Embryonic facial prominence (tissue), 1 donor: ENCODE results near the gene ABCF3.
"Not testable (repeated sequence)": the region's sequence is repeated elsewhere in the genome, so short reads cannot be mapped to it uniquely, and the experiment has no call there.

Experiments
- DNase-seq: peaks from one replicate; pipeline ENCODE4 v3.0.0-alpha.2; 2016; ENCODE audit errors: extremely low spot score

The ABCF3 gene, protein sequence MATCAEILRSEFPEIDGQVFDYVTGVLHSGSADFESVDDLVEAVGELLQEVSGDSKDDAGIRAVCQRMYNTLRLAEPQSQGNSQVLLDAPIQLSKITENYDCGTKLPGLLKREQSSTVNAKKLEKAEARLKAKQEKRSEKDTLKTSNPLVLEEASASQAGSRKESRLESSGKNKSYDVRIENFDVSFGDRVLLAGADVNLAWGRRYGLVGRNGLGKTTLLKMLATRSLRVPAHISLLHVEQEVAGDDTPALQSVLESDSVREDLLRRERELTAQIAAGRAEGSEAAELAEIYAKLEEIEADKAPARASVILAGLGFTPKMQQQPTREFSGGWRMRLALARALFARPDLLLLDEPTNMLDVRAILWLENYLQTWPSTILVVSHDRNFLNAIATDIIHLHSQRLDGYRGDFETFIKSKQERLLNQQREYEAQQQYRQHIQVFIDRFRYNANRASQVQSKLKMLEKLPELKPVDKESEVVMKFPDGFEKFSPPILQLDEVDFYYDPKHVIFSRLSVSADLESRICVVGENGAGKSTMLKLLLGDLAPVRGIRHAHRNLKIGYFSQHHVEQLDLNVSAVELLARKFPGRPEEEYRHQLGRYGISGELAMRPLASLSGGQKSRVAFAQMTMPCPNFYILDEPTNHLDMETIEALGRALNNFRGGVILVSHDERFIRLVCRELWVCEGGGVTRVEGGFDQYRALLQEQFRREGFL

DNA sequence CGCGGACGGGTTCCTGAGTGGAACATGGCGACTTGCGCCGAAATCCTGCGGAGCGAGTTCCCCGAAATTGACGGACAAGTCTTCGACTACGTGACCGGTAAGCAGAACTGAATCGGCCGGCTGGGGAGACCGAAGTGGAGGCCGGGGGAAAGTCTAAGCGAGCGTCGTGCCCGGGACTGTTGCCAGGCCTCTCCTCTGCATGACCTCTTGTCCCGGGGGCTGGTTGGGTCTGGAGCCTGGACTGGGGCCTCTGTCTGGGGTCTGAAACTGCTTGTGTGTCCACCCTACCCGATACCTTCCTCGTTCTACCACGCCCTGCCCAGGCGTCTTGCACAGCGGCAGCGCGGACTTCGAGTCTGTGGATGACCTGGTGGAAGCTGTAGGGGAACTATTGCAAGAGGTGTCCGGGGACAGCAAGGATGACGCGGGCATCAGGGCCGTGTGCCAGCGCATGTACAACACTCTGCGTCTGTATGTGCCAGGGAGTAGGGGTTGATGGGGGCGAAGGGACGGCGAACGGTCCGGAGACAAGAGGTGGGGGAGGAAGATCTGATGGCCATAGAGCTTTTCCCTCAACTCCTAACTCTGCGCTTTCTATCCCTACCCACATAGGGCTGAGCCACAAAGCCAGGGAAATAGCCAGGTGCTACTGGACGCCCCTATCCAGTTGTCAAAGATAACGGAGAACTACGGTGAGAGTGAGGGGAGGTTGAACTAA is at the start of gene ABCF3:
ABCF3 (plus strand) TSS at position 16 of the 718 bp plus-strand sequence; CDS start at position 25, 9 bp downstream.
- no peak for DNase-seq

DNA sequence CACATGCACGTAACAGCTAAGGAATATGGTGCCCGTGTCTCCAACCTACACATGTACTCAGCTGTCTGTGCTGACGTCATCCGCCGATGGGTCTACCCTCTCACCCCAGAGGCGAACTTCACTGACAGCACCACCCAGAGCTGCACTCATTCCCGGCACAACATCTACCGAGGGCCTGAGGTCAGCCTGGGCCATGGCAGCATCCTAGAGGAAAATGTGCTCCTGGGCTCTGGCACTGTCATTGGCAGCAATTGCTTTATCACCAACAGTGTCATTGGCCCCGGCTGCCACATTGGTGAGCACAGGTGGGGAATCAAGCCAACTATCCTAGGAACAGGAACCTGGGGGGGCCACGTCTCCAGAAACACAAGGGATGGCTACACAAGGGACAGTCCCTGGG is 45.6 kb upstream of the ABCF3 start:
- DNase-seq: no peak

DNA sequence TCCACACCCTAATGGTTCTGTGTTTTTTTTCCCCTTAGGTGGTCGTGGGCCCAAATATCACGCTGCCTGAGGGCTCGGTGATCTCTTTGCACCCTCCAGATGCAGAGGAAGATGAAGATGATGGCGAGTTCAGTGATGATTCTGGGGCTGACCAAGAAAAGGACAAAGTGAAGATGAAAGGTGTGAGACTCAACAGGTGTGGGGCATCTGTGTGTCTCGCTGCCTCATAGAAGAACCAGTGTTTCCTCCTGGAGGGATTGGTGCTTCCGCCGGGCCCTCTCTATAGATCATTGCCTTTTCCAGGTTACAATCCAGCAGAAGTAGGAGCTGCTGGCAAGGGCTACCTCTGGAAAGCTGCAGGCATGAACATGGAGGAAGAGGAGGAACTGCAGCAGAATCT is 43.8 kb upstream of the ABCF3 start:
- no peak for DNase-seq

DNA sequence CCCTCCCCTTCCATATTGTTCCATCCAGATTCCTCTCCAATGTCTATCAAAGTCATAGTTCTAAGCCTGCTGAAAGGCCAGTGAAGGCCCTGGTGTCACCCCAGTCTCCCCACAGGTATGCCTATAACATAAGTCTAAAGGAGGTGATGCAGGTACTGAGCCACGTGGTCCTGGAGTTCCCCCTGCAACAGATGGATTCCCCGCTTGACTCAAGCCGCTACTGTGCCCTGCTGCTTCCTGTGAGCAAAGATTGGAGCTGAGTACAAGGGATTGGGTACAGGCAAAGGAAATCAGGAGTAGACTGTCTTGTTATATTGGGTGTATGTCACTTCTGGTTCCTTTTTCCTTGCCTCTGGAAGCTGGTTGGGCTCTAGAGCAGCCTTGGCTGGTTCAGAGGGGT is 42.7 kb upstream of the ABCF3 start:
- no peak for DNase-seq

DNA sequence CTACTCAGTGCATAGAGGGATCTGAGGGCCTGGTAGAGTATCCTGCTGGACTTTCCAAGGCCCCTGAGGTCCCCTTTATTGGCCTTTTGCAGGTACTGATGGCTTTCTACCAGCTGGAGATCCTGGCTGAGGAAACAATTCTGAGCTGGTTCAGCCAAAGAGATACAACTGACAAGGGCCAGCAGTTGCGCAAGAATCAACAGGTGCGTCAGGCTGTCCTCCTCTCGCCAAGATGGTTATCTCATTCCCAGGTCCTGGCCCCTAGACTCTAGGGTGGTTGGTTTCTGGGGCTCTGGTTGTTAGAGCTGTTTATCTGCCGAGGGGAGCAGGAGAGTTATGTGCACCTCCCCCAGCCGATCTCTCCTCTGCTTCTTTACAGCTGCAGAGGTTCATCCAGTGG is 41.5 kb upstream of the ABCF3 start:
- no peak for DNase-seq

DNA sequence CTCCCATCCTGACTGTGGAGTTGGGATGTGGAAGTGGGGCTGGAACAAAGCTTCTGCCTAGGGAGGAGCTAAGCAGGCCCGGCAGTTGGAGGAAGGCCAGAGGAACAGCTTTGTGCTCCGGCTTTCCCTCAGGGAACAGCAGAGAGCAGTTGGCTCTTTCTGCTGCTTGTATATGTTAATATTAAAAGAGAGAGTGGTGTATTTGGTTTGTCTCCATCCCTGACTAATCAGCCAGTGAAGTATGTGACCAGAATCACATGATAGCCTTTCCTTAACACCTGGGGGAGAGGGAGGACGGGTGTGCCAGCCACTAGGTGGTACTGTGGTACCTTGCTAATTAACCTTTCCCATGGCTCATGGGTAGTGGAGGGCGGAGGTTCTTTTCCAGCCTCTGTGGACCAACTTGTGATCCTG is 40.9 kb upstream of the ABCF3 start:
- no peak for DNase-seq

DNA sequence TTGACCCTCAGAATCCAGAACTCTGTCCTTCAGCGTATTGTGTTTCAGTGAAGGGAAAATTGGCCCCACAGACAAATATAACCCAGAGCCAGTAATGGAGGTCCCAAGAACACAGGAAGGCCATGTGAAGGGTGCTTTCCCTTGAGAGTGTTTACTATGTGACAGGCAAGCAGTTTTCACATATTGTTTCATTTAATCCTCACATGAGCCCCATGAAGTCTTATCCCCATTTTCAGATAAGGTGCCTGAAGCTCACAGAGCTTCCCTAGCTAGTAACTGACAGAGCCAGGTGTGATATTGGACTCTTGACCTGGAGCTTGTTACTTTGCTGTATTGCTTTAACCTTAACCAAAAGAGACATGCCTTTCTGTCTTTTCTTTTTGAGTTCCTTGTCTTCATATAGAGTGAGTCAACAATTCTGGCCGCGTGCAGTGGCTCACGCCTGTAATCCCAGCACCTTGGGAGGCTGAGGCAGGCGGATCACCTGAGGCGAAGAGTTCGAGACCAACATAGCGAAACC is 40.2 kb upstream of the ABCF3 start:
- DNase-seq: no peak

DNA sequence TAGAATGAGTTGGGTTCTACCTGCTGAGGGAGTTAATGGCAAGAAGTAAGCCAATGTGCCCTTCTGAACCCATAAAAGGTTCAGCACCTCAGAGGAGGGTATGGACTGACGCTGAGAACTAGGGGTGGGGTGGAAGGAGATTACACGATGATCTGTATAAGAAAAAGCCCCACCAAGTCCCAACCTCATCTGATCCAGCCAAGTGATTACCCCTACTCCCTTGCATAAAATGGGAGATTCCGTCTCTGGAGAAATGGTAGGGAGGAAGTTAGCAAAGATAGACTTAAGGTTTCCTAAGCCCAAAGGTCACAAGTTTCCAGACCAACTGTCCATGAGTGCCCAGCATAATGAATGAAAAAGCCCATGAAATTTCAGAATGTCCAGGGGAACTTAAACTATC is 37.9 kb upstream of the ABCF3 start:
- no peak for DNase-seq

DNA sequence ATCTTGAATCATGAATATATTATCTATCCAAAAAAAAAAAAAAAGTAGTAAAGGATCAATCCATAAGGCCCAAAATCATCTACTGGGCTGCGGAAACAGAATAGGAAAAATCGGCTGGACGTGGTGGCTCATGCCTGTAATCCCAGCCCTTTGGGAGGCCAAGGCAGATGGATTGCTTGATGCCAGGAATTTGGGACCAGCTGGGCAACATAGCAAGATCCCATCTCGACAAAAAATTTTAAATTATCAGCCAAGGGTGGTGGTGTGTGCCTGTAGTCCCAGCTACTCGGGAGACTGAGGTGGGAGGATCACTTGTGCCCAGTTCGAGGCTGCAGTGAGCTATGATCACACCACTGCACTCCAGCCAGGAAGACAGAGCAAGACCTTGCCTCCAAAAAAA is 36.9 kb upstream of the ABCF3 start:
- no peak for DNase-seq

DNA sequence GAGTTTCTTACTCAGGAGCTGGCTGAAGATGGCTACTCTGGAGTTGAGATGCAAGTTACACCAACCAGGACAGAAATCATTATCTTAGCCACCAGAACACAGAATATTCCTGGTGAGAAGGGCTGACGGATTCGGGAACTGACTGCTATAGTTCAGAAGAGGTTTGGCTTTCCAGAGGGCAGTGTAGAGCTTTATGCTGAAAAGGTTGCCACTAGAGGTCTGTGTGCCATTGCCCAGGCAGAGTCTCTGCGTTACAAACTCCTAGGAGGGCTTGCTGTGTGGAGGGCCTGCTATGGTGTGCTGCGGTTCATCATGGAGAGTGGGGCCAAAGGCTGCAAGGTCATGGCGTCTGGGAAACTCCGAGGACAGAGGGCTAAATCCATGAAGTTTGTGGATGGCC is 36.2 kb upstream of the ABCF3 start:
- DNase-seq: not testable (repeated sequence)

DNA sequence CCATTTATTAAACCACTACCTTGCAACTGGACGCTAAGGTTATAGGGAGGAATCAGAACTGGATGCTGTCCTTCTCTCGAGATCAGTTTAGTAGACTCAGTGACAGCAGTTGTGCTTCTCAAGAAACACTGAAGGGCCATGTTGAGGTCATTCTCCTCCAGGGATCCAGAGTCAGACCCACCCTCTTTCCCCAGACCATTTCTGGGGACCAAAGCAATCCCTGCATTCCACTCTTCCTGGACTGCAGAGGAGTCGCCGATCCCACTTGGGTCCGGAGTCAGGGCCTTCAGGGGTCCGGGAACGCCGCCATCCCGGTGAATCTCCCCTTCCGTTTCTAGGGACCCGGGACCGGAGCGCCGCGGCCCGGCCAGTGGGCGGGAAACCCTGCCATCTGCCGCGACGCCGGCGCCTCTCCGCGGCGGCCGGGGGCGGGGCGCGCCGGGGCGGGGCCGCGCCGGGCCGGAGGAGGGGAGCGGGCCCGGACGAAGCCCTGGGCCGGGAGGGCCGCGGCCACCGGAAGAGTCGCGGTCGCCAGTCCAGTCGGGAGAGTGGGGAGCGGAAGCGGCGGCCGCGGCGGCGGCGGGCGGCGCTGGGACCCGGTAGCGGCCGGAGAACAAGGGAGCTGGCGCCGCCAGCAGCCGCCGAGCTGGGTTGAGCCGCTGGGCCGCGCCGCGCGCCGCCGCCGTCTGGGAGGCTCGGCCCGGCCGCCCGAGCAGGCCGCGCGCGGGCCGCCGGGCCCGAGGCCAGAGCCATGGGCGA is 30.9 kb upstream of the ABCF3 start, which contains the start of gene DVL3:
DVL3 (plus strand) TSS at position 493 of the 759 bp plus-strand sequence; CDS start at position 752, 259 bp downstream.
- DNase-seq: no peak

DNA sequence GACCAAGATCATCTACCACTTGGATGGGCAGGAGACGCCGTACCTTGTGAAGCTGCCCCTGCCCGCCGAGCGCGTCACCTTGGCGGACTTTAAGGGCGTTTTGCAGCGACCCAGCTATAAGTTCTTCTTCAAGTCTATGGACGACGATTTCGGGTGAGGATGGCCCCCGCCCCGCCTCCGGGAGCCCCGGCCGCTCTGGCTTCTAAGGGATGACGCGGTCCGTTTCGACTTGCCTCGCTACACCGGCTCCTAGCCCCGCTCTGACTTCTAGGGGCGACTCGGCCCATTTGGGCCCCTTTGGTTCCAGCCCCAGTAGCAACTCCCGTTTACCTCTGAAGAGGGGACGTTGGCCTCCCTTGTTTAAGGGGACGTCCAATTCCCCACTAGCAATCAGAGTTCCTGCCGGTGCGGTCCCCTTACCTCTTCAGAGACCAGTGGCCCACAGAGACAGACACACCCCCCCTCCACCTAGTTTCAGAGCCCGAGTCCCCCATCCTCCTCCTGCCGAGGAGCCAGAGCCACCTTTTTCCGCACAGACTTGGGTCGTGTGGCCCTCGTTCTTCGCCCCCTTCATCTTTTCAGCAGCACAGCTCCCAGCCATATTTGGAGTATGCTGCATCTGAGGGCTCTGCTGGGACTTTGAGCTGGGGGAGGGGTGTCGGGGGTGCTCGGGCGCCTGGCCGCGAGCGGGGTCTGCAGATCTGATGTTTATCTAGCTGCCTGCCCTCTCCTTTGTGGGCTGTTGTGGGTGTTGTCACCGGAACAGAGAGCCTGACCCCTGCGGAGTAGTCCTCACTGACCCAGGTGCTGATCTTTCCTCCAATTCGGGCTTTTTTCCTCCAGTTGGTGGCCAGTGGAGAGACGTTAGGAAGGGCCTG is 30.1 kb upstream of the ABCF3 start:
- DNase-seq: no peak

DNA sequence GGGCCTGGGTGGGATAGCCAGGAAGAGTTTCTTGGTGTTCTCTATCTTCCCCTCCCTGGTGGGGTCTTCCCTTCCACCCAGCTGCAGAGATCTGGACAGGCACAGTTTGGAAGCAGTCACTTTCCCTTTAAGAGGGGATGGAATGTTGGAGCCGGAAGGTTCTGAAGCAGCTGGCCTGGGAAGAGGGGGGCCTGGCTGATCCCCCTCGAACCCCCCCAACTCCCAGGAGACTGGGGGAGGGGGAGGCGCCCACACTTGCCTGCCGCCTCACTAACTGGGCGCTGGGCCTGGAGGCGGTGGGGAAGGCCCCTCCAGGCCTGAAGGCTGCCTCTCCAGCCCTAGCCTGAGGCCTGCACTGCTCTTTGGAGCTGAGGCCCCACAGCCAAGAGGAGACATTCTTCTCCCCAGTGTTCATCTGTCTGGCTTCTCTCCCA is 29.5 kb upstream of the ABCF3 start:
- DNase-seq: no peak

DNA sequence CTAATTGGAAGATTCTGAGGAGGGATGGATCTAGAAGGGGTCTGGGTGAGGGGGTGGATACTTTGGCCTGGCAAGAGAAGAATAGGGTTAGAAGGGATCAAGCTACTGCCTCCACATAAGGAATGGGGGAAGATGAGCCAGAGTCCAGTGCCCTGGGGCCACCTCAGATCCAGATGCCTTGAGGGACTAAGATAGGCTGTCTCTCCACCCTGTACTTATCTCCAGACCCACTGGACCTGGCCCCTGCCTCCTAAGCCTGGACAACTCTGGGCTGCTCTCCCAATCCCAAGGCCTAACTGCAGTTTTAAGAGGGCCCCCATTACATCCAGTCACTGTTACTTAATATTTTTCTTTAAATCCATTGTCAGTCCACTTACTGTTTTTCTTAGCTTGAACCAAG is 28.8 kb upstream of the ABCF3 start:
- no peak for DNase-seq

DNA sequence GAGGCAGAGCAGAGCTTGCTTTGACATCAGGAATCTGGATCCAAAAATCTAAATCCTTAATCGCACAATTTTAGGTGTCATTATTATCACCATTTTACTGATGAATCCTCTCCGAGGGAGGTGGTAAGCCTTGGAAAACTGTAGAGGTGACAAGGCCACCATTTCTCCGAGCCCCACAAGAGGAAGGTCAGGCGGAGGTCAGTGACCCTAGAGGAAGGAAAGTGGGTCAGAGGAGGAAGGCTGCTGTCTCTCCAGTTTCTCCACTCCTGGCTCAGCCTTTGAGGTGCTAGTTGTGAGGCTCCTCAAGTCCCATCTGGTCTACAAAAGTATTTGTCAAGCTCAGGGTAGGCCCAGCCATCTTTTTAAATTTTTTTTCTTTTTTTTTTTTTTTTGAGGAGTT is 27.6 kb upstream of the ABCF3 start:
- no peak for DNase-seq

DNA sequence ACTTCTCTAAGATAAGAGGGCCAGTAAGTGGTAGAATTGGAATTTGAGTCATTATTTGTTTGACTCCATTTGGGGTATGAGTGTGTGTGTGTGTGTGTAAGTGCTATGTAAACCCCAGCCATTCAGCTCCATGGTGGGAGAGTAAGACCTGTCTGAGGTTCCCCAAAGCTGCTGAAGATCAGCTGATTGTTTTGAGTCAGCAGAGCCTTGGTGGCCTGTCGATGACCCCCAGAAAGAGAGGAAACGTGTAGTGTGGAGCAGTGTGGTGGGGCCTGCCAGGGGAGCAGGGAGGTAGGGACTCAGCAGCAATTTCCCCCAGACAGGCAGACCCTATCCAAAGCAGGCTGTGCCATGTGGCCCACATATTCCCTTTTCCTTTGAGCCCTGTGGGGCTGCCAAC is 25.5 kb upstream of the ABCF3 start:
- DNase-seq: no peak

DNA sequence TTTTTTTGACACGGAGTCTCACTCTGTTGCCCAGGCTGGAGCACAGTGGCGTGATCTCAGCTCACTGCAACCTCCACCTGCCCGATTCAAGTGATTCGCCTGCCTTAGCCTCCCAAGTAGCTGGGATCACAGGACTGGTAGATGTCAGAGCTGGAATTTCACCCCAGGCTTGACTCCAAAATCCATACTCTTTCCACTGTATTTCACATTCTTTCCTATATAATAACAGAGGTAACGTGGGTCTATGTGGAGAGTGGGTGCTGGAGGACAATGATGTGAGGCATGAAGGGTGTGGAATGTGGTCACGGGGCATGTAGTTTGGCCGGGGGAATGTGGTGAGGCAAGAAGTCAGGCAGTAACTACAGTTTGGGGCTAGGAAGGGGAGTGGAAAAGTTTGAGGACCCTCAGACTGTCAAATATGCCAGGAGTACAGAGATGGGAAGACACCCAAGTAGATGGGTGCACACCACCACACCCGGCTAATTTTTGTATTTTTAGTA is 23.4 kb upstream of the ABCF3 start:
- DNase-seq: not testable (repeated sequence)

DNA sequence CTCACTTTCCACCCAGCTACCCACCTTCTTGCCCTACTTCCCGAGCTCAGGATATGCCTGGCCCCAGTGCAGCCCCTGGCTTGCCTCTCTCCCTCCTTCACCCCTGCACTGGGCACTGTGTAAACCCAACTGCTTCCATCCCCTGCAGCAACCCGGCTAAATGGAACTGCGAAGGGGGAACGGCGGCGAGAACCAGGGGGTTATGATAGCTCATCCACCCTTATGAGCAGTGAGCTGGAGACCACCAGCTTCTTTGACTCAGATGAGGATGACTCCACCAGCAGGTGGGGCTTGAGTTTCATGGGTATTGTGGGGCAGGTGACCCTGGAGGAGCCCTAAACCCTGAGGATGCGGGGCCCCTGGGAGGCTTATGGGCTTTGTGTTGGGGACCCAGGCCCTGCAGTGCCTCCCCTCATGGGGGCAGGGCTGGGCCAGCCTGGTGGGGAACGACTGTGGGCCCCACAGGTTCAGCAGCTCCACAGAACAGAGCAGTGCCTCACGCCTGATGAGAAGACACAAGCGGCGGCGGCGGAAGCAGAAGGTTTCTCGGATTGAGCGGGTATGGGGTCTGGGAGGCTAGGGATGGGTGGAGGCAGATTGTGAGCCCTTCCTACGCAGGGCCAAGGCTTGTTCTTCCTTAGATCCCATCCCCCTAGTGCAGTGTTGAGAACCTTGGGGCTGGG is 21.2 kb upstream of the ABCF3 start:
- no peak for DNase-seq

DNA sequence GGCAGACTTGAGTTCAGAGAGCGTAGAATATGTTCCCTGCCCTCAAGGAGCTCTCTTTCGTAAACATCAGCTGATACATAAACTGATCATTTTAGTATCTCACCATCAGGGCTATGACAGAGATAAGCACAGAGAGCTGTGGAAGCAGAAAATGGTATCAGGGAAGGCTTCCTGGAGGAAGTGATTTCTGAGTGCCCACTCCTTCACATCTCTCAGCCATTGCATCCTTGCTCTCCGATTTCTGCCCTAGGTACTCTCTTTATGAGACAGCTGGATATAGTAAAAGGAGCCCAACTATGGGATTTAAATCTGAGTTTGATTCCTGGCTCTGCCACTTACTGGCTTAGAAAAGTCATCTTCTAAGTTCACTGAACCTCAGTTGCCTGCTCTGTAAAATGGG is 20.5 kb upstream of the ABCF3 start:
- DNase-seq: no peak

DNA sequence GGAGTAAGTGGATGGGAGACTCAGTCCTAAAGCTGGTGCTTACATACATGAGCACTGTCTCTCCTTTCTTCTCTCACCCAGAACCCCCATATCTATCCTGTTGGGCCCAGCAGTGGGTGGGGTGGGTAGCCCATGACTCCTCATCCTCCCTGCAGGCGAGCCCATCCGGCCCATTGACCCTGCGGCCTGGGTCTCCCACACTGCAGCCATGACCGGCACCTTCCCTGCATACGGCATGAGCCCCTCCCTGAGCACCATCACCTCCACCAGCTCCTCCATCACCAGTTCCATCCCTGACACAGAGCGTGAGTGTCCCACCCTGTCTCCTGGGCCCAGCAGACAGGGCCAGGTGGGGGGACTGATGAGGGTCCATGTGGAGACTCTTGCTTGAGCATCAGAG is 19.3 kb upstream of the ABCF3 start:
- DNase-seq: no peak
